Measurements from ENCODE around the gene BRI3. TPM values are rescaled to one million over a fixed set of nuclear protein-coding genes. Genes with fewer than 3 reads are reported as not detected.

The BRI3 gene
- total and polyA plus RNA-seq, 2 of the 8 experiments (the other 6 are each of a cell fraction or from before 2014, with no cell fraction given) = 77.5 to 93.4 TPM

- Histone ChIP-seq H3K79me1 (ENCODE audit: low read depth, low read length) (no peaks in the 10 kb centered on the region; the same call in 1 of the 2 replicates), H2AFZ (ENCODE audit: low read length) (no peak overlapping the region), H3K23ac (ENCODE audit: insufficient read length) (no peak overlapping the region), H2BK20ac (ENCODE audit: low read length) (no peak overlapping the region), H3K23me2 (ENCODE audit: low read depth, low read length) (no peaks in the 10 kb centered on the region), H4K20me1 (replicated peaks in 1 of 2; ENCODE audit: control insufficient read depth in 1 of 2, insufficient read depth in 2 of 2, low read length in 2 of 2) (peaks cover 4 to 10% of the 10 kb centered on the region in 2 experiments), H3K9ac (replicated peaks in 1 of 4; ENCODE audit: extremely low read depth in 1 of 4, low read depth in 3 of 4, low read length in 3 of 4) (no peak overlapping the region), H3K4me1 (replicated peaks in 1 of 4; ENCODE audit: control insufficient read depth in 3 of 4, insufficient read depth in 4 of 4, low read length in 3 of 4) (peaks cover 2 to 5% (median 5%) of the 10 kb centered on the region in 4 experiments; a peak in 4 of 7 replicates), H2BK15ac (ENCODE audit: low read length) (no peak overlapping the region), H4K5ac (ENCODE audit: insufficient read length, low read depth, low read length) (no peak overlapping the region), H2BK5ac (ENCODE audit: low read depth, low read length) (no peak overlapping the region), H3K4me2 (ENCODE audit: insufficient read depth in 1 of 2, low read depth in 2 of 2, low read length in 2 of 2) (no peak overlapping the region), H4K8ac (ENCODE audit: extremely low read depth, insufficient read depth, low read length) (no peak overlapping the region), H3K14ac (ENCODE audit: insufficient read length) (no peak overlapping the region), H2AK5ac (ENCODE audit: low read depth, low read length) (no peak overlapping the region), H3K18ac (ENCODE audit: extremely low read depth, low read length) (no peak overlapping the region), H2BK12ac (ENCODE audit: low read depth, low read length) (no peak overlapping the region), H3K27me3 (replicated peaks in 1 of 4; ENCODE audit: control insufficient read depth in 3 of 4, extremely low read depth in 1 of 4, insufficient read depth in 3 of 4, low read length in 3 of 4) (no peaks in the 10 kb centered on the region), H3K79me2 (ENCODE audit: control insufficient read depth in 1 of 2, insufficient read depth in 2 of 2, low read length in 2 of 2) (no peaks in the 10 kb centered on the region), H3K9me3 (ENCODE audit: insufficient read depth in 2 of 2, low read depth in 1 of 2, low read length in 1 of 2) (no peaks in the 10 kb centered on the region), H3K4ac (replicated peaks; ENCODE audit: insufficient read length, low read depth, low read length) (no peak overlapping the region), H3K56ac (replicated peaks; ENCODE audit: insufficient read length, low read depth, low read length) (no peak overlapping the region), H3K27ac (ENCODE audit: low read depth, low read length) (no peak overlapping the region), H4K91ac (replicated peaks; ENCODE audit: insufficient read length, low read length) (no peak overlapping the region), H2BK120ac (replicated peaks; ENCODE audit: low read depth, low read length) (no peak overlapping the region), H3K4me3 (ENCODE audit: extremely low read depth in 1 of 4, insufficient read depth in 2 of 4, low read depth in 3 of 4, low read length in 4 of 4) (no peak overlapping the region), H3K36me3 (ENCODE audit: control insufficient read depth in 2 of 4, insufficient read depth in 4 of 4, low read length in 3 of 4) (peaks cover 11 to 48% (median 30%) of the 10 kb centered on the region in 4 experiments; a peak in 7 of 8 replicates)
- ChIA-PET POLR2A (ENCODE audit: partially characterized antibody) (interaction anchor here (0.7 to 1.9 kb wide), 2 partner anchors 10 to 15 kb away, joined by 3 to 5 read pairs; no protein-coding TSS in a partner anchor), CTCF (ENCODE audit: partially characterized antibody) (interaction anchor here (1.2 kb wide), 2 partner anchors 14 to 93 kb away, joined by 4 read pairs; partner anchors contain the start of gene BAIAP2L1)
- no peak for DNase-seq (ENCODE audit: low read depth in 1 of 2, low spot score in 2 of 2)
- 84% methylated on average over 14 of the region's 14 CpGs; no CpG with 5 or more reads in 1 of the 2 experiments for WGBS, 2 experiments (ENCODE audit: extremely low coverage in 1 of 2, insufficient coverage in 1 of 2, insufficient read length in 1 of 2, insufficient replicate concordance in 2 of 2, low coverage in 1 of 2, low lambda C conversion rate in 2 of 2, missing lambda C conversion rate in 1 of 2)
- no peak for FAIRE-seq
- TF ChIP-seq SP2 (IDR thresholded peaks at IDR 0.05; ENCODE audit: low read length) (no peak), PHF8 (conservative IDR thresholded peaks at IDR 0.05; ENCODE audit: low read depth, low read length) (no peak), JUN (IDR thresholded peaks at IDR 0.05; ENCODE audit: low read depth, low read length) (no peak), HDAC6 (IDR thresholded peaks at IDR 0.05; ENCODE audit: low read depth, low read length) (no peak), SIX5 (IDR thresholded peaks at IDR 0.05; ENCODE audit: low read depth, low read length) (no peak), SRF (IDR thresholded peaks at IDR 0.05; ENCODE audit: low read depth, low read length) (no peak), CTBP2 (IDR thresholded peaks at IDR 0.05; ENCODE audit: borderline replicate concordance, insufficient read depth, insufficient read length, low read length) (no peak), RBBP5 (IDR thresholded peaks at IDR 0.05; ENCODE audit: borderline replicate concordance, low read depth, low read length) (no peak), BCL11A (IDR thresholded peaks at IDR 0.05; ENCODE audit: low read depth in 2 of 2, low read length in 2 of 2) (no peak), POLR2AphosphoS5 (IDR thresholded peaks at IDR 0.05; ENCODE audit: low read depth, low read length) (no peak)
Observed at GRCh38 chr7:98307971-98308466, 26.5 kb downstream of the BRI3 start.
